GM18907 (cell line): ENCODE data around the gene CEP41.

ENCODE experiments used
- ATAC-seq: cut with Tn5 transposase; IDR thresholded peaks from one replicate; pipeline ENCODE4 v1.9.1; 2021; ENCODE audit warnings: mild to moderate bottlenecking, moderate library complexity; ENCODE audit not compliant: unreplicated experiment

Gene CEP41

DNA sequence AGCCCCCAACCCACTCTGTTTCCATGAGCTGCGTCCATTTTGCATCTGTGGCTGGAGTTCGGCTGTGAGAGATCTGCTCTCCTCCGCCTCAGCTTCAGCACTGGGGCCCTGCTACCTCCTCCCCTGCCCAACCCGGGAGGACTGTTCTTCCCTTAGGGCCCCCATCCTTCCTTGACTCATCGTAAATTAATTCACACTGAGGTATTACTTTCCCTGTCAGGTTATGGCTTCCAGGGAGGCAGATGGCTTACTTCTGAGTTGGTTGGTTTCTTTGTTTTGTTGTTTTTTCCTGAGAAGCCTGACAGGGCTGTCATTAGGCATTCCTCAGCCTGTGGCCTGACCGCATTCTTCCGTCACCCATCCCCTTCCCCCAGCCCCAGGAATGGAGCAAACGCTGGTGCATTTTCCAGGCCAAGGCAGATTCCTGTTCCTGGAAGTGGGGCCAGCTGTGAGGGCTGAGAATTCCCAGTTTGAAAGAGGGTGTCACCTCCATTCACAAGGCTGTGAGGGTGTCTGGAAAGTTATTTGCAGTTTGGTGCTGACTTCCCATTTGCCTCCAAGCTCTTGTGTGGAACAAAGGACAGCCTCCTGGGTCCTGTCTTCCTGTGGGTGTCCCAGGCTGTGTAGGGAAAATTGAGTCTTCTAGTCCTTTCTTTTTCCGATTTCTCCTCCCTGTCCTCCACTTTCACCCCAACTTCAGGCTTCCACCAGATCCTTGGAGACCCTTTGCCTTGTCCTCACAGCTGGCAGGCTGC lies 84.5 kb downstream of the CEP41 start:
- ATAC-seq = no peak

DNA sequence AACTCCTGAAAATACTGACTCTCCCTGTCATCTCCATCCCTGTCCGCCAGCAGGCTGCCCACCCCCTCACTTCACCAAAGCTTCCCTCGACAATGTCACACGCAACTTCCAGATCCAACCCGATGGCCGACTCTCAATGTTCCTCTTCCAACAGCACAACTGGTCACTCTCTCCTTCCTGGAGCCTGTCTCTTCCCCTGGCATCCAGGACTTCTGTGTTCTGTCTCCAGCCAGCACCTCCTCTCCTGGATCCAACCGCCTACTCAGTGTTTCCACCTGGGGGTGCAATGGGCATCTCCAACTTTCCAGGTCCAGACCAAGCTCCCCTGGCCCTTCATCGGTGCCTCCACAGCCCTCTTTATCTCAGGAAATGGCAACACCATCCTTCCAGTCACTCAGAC lies 87.6 kb downstream of the CEP41 start:
- ATAC-seq = no peak

DNA sequence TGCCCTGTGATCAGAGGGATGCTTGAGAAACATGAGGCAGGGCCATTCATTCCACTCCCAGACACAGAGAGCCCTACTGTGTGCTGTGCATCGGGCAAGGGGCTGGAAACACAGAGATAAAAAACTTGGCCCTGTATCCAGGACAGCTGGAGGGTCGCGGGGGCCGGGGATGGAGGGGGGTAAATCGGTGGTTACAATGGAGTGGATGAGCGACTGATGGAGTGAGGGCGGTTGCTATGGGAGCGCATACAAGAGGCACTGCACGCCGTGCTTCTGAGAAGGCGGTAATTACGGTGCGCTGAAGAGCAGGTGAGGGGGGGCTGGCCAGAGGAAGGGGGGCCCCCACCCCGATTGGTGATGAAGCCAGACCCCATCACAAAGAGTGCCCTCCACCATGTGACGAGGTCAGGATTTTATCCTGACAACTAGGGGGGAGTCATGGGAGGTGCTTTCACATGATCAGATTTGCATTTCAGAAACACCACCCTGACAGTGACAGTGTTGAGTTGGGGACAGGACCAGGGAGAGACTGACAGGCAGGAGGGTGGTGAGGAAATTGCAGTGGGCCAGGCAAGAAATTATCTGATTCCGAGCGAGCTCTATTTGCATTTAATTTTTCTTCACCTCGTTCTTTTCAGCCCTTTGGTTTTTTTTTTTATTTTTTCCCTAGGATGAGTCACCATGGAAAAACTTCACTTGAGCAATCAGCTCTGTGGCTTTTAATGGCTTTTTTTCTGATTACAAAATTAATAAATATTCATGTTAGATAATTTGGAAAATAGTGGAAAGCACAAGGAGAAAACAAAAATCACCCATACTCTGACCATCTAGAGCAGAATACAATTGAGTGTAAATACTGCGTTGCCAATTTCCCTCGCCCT lies 88.4 kb downstream of the CEP41 start:
- ATAC-seq = no peak

DNA sequence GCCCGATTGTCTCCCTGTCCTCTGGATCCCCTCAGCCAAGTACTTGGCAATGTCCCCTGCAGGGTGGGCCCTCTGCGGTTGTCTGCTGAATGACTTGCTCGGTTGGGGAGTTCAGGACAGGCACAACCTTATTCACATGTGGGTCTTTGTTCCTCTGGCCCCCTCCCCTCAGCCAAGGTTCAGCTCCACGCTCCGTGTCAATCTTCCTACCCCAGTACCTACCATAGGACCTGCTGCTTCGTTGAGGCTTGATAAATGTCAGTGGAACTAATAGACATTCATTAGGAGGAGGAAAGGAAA lies 89.1 kb downstream of the CEP41 start:
- no peak for ATAC-seq

DNA sequence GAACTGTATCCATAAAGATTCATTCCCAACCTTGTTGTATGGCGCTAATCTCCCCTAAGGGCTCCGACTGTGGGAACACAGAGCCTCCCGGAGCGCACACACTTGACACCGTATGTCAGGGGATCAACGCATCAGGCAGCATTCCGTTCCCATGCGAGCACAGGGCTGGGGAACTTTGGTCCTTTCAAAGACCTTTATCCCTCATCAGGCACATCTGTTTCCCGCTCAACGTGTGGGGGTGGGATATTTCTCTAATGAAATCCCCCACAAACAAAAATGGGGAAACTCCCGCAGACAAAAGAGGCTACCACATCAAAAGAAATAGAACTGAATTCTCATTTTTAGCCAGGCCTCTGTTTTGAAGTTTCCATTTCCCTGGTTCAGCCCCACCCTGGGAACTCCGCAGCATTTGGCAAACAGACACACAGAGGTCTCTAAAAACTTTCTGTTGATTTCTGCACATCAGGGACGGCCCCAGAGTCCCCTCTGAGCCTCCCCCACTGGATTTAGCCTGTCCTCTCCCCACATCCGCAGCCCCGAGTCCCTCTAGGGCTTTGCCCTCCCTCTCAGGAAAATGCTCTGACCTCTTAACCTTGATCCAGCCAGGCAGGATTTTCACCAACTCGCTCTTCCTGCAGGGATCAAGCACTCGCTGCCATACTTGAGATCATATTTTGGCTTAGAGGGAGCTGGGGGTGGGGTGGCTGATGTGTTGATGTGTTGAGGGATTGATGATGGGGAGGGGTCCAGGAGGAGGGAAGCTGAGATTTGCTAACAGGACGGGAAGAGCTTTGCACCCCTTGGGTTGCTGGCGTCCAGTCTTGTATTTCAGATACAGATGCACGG lies 89.6 kb downstream of the CEP41 start:
- ATAC-seq = no peak

DNA sequence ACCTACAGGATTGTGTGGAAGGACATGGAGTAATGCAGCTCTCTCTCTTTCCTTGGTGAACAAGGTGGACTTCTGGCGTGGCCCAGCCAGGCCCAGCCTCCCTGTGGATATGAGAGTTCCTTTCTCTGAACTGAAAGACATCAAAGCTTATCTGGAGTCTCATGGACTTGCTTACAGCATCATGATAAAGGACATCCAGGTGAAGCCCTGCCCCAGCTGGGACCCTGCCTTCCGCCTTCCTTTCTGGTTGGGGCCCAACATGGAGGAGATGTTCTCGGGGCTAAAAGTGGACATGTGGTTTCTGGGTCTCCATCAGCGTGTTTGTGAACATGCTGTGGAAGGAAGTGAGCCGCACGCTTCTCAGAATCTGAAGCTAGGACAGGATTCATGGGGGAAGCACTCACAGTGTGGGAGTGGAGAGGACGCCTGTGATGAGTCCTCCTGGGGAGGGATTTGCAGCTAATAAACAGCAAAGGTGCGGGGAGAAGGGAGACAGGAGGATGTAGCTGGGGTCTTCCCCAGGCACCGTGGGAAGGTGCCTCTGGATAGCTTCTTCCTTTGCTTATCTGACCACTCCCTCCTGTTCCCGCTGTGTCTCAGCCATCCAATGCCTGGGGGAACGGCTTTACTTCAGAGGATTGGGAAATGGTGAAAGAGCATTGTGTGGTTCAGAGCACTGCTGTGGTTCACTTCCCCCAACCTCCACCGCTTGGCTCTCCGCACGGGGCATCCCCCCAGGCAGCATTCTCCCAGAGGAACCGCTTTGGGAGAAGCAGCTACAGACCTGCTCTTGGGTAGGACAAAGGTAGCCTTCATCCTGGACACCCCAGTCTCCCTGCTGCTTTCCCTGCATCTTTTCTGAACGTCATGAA lies 90.7 kb downstream of the CEP41 start:
- ATAC-seq = no peak

DNA sequence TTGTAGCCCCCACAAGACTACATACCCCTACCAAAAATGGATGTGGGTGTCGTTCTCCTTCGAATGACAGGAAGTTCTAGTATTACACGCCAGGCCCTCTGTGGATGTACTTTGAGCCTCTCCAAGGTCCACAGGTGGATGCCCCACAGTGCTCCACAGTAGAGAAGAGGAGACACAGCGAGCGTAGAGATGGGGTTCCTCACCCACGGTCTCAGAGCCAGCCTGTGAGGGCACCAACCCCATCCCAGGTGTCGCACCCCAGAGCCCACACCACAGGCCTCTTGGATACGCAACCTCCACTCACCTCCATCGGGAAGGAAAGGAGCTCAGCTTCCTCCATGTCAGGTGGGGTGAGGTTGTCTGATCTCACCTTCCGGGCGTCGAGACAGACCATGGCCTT lies 93.9 kb downstream of the CEP41 start:
- ATAC-seq = no peak

DNA sequence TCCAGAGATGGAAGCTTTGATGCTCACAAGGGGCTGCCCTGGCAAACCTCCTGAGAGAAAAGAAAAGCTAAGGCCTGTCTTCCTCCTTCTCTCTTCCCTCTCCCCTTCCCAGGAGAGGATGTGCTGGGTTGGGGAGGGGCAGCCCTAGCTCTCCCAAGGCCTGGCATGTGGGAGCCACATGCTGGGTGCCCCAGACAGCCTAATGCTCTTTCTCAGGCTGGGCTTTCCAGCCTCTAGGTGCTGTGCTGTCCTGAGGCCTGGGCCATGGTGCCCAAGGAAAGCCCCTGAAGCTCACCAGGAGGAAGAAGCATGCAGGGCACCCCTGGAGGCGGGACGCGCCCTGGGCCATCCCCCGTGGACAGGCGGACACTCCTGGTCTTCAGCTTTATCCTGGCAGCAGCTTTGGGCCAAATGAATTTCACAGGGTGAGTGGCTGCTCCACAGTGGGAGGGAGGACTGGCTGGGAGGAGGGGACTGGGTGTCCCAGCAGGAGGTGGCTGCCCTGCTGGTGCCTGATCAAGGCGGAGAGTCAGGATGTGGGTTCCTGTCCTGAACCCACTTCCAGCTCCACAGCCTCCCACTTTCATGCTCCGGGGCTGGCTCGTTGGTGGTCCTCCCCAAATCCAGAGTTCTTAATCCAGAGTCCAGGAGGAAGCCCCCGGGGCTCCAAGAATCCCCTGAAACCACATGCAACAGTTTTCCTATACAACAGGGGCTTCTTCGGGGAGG lies 94.5 kb downstream of the CEP41 start:
- ATAC-seq = no peak

DNA sequence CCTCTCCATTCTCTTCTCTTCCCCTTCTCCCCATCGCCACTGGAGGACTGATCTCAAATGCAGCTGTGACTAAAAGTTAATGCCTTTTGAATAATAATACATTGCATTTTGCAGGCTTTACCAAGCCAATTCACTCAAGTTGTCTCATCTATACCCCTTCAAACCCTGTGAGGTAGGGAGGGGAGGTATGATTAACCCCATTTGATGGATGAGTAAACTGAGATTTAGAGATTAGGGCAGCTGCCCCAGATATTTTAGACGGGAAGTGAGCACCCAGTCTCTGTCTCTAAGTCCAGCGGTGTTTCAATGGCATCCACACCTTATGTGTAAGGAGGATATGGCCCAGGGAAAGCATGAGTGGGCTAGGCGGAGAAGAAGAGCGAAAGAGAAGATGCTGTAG lies 95.1 kb downstream of the CEP41 start:
- ATAC-seq = no peak

DNA sequence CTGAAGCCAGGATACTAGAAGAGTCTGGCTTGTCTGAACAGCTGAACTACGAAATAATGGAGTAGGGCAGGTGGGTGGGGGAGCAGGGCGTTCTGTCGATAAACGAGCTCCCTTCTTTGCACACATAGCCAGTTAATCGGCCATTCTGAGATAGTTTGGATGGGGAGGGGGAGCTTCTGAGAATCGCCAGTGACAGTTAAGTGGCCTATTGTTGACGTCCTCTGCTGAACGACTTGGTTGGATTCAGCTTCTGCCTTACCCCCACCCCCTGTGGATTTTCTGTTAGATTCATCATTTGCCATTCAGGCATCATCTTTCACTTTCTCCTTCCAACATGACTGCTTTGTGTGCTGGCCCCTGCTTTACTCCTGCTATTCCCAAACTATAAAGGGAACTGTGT lies 95.7 kb downstream of the CEP41 start:
- no peak for ATAC-seq

DNA sequence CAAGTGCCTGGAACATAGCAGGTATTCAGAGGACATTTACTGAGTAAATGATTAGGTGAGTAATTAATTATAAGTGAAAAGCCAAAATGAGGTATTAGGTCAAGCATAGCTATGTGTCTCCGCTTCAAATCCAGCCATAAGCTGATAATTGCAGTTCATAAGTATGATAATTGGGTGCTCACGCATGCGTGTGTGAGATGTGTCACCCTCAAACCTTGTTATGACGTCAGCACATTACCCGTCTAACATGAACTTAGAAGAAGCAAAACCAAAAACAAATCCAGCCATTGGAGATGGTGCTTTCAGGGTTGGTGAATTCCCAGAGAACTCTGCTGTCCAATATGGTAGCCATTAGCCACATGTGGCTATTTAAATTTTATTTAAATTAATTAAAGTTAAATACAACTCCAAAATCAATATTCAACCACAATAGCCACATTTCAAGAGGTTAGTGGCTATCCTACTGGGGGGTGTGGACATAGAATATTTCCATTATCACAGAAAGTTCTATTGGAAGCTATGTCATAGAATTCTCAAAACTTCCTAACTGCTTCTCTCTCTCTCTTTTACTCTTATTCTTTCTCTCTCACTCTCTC lies 96.4 kb downstream of the CEP41 start, which contains the start of gene CPA5:
Gene CPA5 (plus strand): TSS at position 546 of the 596 bp plus-strand sequence. CDS start 1,670 bp downstream, outside the sequence.
- no peak for ATAC-seq
